H9 (cell line): ENCODE measurements around the gene HAUS8. TPM values are rescaled to one million over a fixed set of nuclear protein-coding genes. Genes with fewer than 3 reads are reported as not detected.
A peak's percentile ranks its signal among the peaks of the same experiment; 100 is the strongest.

Experiments used
- DNase-seq: peaks from one replicate; pipeline ENCODE4 v3.0.0-alpha.2; 2017
- H2AFZ ChIP-seq: one replicate; pipeline ENCODE4 v1.6.1; 2013; ENCODE audit warnings: mild to moderate bottlenecking, low read length, control low read depth, moderate library complexity
- H2AK5ac ChIP-seq: 2 replicates; pipeline ENCODE4 v1.6.1; 2013; ENCODE audit warnings: low read length, control low read depth, mixed read lengths; ENCODE audit not compliant: insufficient read length
- H2BK120ac ChIP-seq: one replicate; pipeline ENCODE4 v1.6.1; 2013; ENCODE audit warnings: low read depth, mild to moderate bottlenecking, low read length, control low read depth, inconsistent platforms; ENCODE audit not compliant: poor library complexity, severe bottlenecking
- H2BK12ac ChIP-seq: 2 replicates; pipeline ENCODE4 v1.6.1; 2013; ENCODE audit warnings: low read length, control low read depth, mixed read lengths, low read depth; ENCODE audit not compliant: insufficient read length
- H2BK15ac ChIP-seq: 2 replicates; pipeline ENCODE4 v1.6.1; 2013; ENCODE audit warnings: low read depth, low read length, control low read depth
- H2BK20ac ChIP-seq: one replicate; pipeline ENCODE4 v1.6.1; 2013; ENCODE audit warnings: low read depth, mild to moderate bottlenecking, low read length, control low read depth, inconsistent platforms; ENCODE audit not compliant: poor library complexity, severe bottlenecking
- H2BK5ac ChIP-seq: 2 replicates; pipeline ENCODE4 v1.6.1; 2013; ENCODE audit warnings: low read length, control low read depth, mixed read lengths; ENCODE audit not compliant: insufficient read length
- H3K14ac ChIP-seq: 2 replicates; pipeline ENCODE4 v1.6.1; 2013; ENCODE audit warnings: low read length, control low read depth; ENCODE audit not compliant: insufficient read depth
- H3K18ac ChIP-seq: 2 replicates; pipeline ENCODE4 v1.6.1; 2013; ENCODE audit warnings: low read depth, mild to moderate bottlenecking, mixed read lengths, low read length, control low read depth; ENCODE audit not compliant: insufficient read length
- H3K23ac ChIP-seq: 2 replicates; pipeline ENCODE4 v1.6.1; 2013; ENCODE audit warnings: low read length, control low read depth, mixed read lengths, low read depth; ENCODE audit not compliant: insufficient read length
- H3K23me2 ChIP-seq: 2 replicates; pipeline ENCODE4 v1.6.1; 2013; ENCODE audit warnings: low read depth, mild to moderate bottlenecking, mixed read lengths, low read length, control low read depth; ENCODE audit not compliant: insufficient read length, poor library complexity, severe bottlenecking
- H3K27ac ChIP-seq: 2 replicates; pipeline ENCODE4 v1.5.1; 2013; ENCODE audit warnings: low read length, control low read depth, mixed read lengths, low read depth; ENCODE audit not compliant: insufficient read length
- H3K27me3 ChIP-seq: 2 replicates; pipeline ENCODE4 v1.6.1; 2013; ENCODE audit warnings: low read length, control low read depth, inconsistent platforms; ENCODE audit not compliant: insufficient read depth
- H3K4ac ChIP-seq: 2 replicates; pipeline ENCODE4 v1.6.1; 2013; ENCODE audit warnings: low read depth, mild to moderate bottlenecking, control low read depth, inconsistent platforms, low read length, moderate library complexity
- H3K4me1 ChIP-seq: 2 replicates; pipeline ENCODE4 v1.6.1; 2013; ENCODE audit warnings: low read length, control low read depth, inconsistent platforms; ENCODE audit not compliant: insufficient read depth
- H3K4me2 ChIP-seq: 2 replicates; pipeline ENCODE4 v1.6.1; 2013; ENCODE audit warnings: low read length, control low read depth, mixed read lengths; ENCODE audit not compliant: insufficient read length, insufficient read depth
- H3K56ac ChIP-seq: 2 replicates; pipeline ENCODE4 v1.6.1; 2013; ENCODE audit warnings: low read depth, mild to moderate bottlenecking, mixed read lengths, low read length, control low read depth; ENCODE audit not compliant: insufficient read length
- H3K79me1 ChIP-seq: 2 replicates; pipeline ENCODE4 v1.6.1; 2013; ENCODE audit warnings: low read depth, mild to moderate bottlenecking, moderate library complexity, low read length, control low read depth, inconsistent platforms; ENCODE audit not compliant: insufficient read depth, poor library complexity, severe bottlenecking
- H3K79me2 ChIP-seq: 2 replicates; pipeline ENCODE4 v1.6.1; 2013; ENCODE audit warnings: low read length, control low read depth, inconsistent platforms; ENCODE audit not compliant: insufficient read depth
- H3K9ac ChIP-seq: 2 replicates; pipeline ENCODE4 v1.6.1; 2013; ENCODE audit warnings: low read length, control low read depth, mixed read lengths; ENCODE audit not compliant: insufficient read length; ENCODE audit errors: extremely low read depth
- H3K9me3 ChIP-seq: one replicate; pipeline ENCODE4 v1.6.1; 2013; ENCODE audit warnings: low read depth, low read length, inconsistent platforms; ENCODE audit not compliant: control insufficient read depth
- H3T11ph ChIP-seq: one replicate; pipeline ENCODE4 v1.6.1; 2013; ENCODE audit warnings: mild to moderate bottlenecking, low read length, control low read depth, inconsistent platforms
- H4K20me1 ChIP-seq: one replicate; pipeline ENCODE4 v1.6.1; 2013; ENCODE audit not compliant: control insufficient read depth, insufficient read length, insufficient read depth
- H4K5ac ChIP-seq: 2 replicates; pipeline ENCODE4 v1.6.1; 2013; ENCODE audit warnings: low read depth, mild to moderate bottlenecking, mixed read lengths, low read length, control low read depth; ENCODE audit not compliant: insufficient read length
- H4K8ac ChIP-seq: replicated peaks from 2 replicates; pipeline ENCODE4 v1.6.1; 2013; ENCODE audit warnings: low read length, control low read depth, mixed read lengths, low read depth; ENCODE audit not compliant: insufficient read length
- H4K91ac ChIP-seq: 2 replicates; pipeline ENCODE4 v1.6.1; 2013; ENCODE audit warnings: low read depth, mild to moderate bottlenecking, moderate library complexity, mixed read lengths, low read length, control low read depth; ENCODE audit not compliant: insufficient read length
- H3K27ac Mint-ChIP-seq, 3 experiments: 2 replicates in 2 of 3; 3 replicates in 1 of 3; pipeline ENCODE4 v1.8.0; 2020 to 2021; ENCODE audit warnings: mixed read lengths in 3 of 3, mild to moderate bottlenecking in 1 of 3, moderate library complexity in 1 of 3
- H3K27me3 Mint-ChIP-seq: 2 replicates; pipeline ENCODE4 v1.8.0; 2021; ENCODE audit warnings: low read depth, mild to moderate bottlenecking, moderate library complexity, mixed read lengths
- H3K36me3 Mint-ChIP-seq, 3 experiments: 2 replicates in 2 of 3; 3 replicates in 1 of 3; pipeline ENCODE4 v1.8.0; 2020 to 2021; ENCODE audit warnings: low read depth in 3 of 3, mixed read lengths in 3 of 3; ENCODE audit not compliant: insufficient read depth in 1 of 3
- H3K4me1 Mint-ChIP-seq, 2 experiments: 2 replicates each; pipeline ENCODE4 v1.8.0; 2020; ENCODE audit warnings: mixed read lengths in 2 of 2
- H3K4me3 Mint-ChIP-seq, 2 experiments: 2 replicates in 1 of 2; 3 replicates in 1 of 2; pipeline ENCODE4 v1.8.0; 2020 to 2021; ENCODE audit warnings: mild to moderate bottlenecking in 2 of 2, mixed read lengths in 2 of 2, moderate library complexity in 1 of 2
- H3K9me3 Mint-ChIP-seq, 2 experiments: 2 replicates in 1 of 2; 3 replicates in 1 of 2; pipeline ENCODE4 v1.8.0; 2020; ENCODE audit warnings: mild to moderate bottlenecking in 2 of 2, mixed read lengths in 2 of 2, moderate library complexity in 1 of 2
- WGBS: extraction: QIAGEN DNeasy Blood & Tissue Kit; methylation state at CpG from one replicate; pipeline ENCODE4 v1.1.7; 2013; ENCODE audit warnings: missing lambda C conversion rate, low lambda C conversion rate, mixed read lengths; ENCODE audit not compliant: insufficient read length; ENCODE audit errors: extremely low coverage; 5-methylcytosine and 5-hydroxymethylcytosine counted together
- total RNA-seq: library from RNA; stranded (reverse); gene quantifications from 2 replicates; pipeline ENCODE4 v1.2.1, GENCODE V29; 2021
- TF ChIP-seq, protein P1 (sequence below): fragments of 200-600 bp; sonication (generic); conservative IDR thresholded peaks from 3 replicates; pipeline ENCODE4 v1.8.0; 2021; ENCODE audit warnings: antibody characterized with exemption, mild to moderate bottlenecking

HAUS8 gene
- total RNA-seq, 1 experiment from 2014 or later: 27.8 TPM

DNA sequence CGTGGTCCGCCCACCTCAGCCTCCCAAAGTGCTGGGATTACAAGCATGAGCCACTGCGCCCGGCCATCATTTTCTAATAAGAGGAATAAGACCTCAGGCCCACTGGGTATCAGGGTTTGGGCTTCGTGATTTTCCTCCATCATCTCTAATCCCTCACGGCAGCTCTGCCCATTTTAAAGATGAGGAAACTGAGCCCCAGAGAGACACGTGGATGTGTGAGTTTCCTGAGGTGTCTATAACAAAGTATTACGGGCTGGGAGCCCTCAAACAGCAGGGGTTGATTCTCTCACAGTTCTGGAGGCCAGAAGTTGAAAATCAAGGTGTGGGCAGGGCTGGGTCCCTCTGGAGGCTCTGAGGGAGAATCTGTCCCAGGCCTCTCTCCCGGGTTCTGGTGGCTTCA lies 34.0 kb upstream of the HAUS8 start:
- Histone ChIP-seq H3K4me2 (no peak overlapping the region), H3K79me1 (no peaks in the 10 kb centered on the region), H2BK12ac (no peak overlapping the region), H4K20me1 (no peaks in the 10 kb centered on the region), H4K8ac (no peak overlapping the region), H4K91ac (no peak overlapping the region), H2AFZ (no peak overlapping the region), H3K79me2 (no peaks in the 10 kb centered on the region), H2BK20ac (no peak overlapping the region), H3K23me2 (no peaks in the 10 kb centered on the region), H3K27ac (no peak overlapping the region), H3K4ac (no peak overlapping the region), H2BK5ac (no peak overlapping the region), H3K4me1 (peaks cover 4% of the 10 kb centered on the region; the same call in 1 of the 2 replicates), H2BK120ac (no peak overlapping the region), H2BK15ac (no peak overlapping the region), H3K27me3 (no peaks in the 10 kb centered on the region), H3K23ac (no peak overlapping the region), H3K18ac (no peak overlapping the region), H3K56ac (no peak overlapping the region), H3K9me3 (no peaks in the 10 kb centered on the region), H3K14ac (no peak overlapping the region), H3K9ac (no peak overlapping the region), H4K5ac (no peak overlapping the region), H3T11ph (no peak overlapping the region), H2AK5ac (no peak overlapping the region)
- TF ChIP-seq, protein P1, sequence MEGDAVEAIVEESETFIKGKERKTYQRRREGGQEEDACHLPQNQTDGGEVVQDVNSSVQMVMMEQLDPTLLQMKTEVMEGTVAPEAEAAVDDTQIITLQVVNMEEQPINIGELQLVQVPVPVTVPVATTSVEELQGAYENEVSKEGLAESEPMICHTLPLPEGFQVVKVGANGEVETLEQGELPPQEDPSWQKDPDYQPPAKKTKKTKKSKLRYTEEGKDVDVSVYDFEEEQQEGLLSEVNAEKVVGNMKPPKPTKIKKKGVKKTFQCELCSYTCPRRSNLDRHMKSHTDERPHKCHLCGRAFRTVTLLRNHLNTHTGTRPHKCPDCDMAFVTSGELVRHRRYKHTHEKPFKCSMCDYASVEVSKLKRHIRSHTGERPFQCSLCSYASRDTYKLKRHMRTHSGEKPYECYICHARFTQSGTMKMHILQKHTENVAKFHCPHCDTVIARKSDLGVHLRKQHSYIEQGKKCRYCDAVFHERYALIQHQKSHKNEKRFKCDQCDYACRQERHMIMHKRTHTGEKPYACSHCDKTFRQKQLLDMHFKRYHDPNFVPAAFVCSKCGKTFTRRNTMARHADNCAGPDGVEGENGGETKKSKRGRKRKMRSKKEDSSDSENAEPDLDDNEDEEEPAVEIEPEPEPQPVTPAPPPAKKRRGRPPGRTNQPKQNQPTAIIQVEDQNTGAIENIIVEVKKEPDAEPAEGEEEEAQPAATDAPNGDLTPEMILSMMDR: no peak
- no CpG with 5 or more reads among the region's 9 CpGs for WGBS
- Mint-ChIP-seq H3K9me3 (no peaks in the 10 kb centered on the region), H3K27me3 (no peaks in the 10 kb centered on the region; the same call in 1 of the 2 replicates), H3K4me1 (peaks cover 16 to 20% of the 10 kb centered on the region in 2 experiments), H3K36me3 (peaks cover 8 to 28% (median 10%) of the 10 kb centered on the region in 3 experiments; a peak in 5 of 7 replicates), H3K27ac (peak overlapping the region in 1 of 3 experiments; percentile 65; a peak in 2 of 7 replicates), H3K4me3 (no peak overlapping the region; a peak in 1 of 5 replicates)
- DNase-seq: no peak
